OCI-LY3 (cell line): ENCODE data around the gene CCDC187.

Experiments used
- EZH2phosphoT487 ChIP-seq: fragments of 200-600 bp; shearing (Covaris generic); IDR thresholded peaks from 2 replicates; pipeline ENCODE4 v1.6.1; 2018; ENCODE audit warnings: antibody characterized with exemption, mixed run types, low read depth
- TF ChIP-seq, protein P1 (sequence below): fragments of 200-600, 300-600 bp; sonication (generic); IDR thresholded peaks from 2 replicates; pipeline ENCODE4 v1.5.1; 2014; ENCODE audit warnings: antibody characterized with exemption, low read length, low read depth

DNA sequence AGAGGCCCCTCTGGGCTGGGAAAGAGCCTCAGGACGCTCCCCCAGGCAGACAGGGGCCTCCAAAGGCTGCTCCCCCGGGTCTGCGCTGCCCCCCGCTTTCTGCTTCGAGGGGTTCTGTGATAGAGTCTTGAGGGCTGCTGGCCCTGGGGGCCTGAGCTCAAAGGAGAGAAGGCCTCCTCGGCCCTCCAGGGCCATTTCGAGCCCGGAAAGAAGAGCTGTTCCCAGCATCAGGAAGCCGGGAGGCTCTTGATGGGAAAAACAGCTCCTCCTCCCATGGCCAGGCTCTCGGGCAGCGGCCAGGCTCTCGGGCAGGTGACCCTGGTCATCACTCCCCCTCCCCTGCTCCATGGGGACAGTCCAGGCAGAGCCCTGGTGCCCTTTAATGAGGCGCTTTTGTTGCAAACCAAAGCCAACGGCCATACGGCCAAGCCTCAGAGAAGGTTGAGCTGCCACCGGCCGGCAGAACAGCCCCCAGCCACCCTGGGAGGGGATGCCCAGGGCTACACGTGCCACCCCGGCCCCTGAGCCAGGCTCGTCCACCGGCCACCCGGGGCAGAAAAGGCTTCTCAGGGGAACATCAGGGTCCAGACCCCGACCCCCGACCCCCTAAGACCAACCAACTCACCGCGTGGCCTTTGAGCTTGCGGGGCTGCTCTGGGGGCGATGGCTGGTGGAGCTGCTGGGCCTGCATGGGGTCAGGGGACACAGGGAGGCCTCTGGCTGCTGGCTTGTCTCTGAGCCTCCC is 42.0 kb downstream of the CCDC187 start:
- TF ChIP-seq, protein P1, sequence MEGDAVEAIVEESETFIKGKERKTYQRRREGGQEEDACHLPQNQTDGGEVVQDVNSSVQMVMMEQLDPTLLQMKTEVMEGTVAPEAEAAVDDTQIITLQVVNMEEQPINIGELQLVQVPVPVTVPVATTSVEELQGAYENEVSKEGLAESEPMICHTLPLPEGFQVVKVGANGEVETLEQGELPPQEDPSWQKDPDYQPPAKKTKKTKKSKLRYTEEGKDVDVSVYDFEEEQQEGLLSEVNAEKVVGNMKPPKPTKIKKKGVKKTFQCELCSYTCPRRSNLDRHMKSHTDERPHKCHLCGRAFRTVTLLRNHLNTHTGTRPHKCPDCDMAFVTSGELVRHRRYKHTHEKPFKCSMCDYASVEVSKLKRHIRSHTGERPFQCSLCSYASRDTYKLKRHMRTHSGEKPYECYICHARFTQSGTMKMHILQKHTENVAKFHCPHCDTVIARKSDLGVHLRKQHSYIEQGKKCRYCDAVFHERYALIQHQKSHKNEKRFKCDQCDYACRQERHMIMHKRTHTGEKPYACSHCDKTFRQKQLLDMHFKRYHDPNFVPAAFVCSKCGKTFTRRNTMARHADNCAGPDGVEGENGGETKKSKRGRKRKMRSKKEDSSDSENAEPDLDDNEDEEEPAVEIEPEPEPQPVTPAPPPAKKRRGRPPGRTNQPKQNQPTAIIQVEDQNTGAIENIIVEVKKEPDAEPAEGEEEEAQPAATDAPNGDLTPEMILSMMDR: no peak
- no peak for TF ChIP-seq EZH2phosphoT487
